Smooth muscle cell (in vitro differentiated cells): Measurements from ENCODE around the gene HECTD1. TPM values are rescaled to one million over a fixed set of nuclear protein-coding genes. Genes with fewer than 3 reads are reported as not detected.

ENCODE experiments used
- DNase-seq: peaks from one replicate; lab custom pipeline; 2025; ENCODE audit not compliant: unreplicated experiment; lab: John Stamatoyannopoulos, UW
- H2AFZ ChIP-seq: fragments of 200-600 bp; sonication (generic); 2 replicates; pipeline ENCODE4 v1.6.0; 2016; ENCODE audit warnings: antibody characterized with exemption, low read depth, mild to moderate bottlenecking
- H3F3A ChIP-seq: fragments of 200-600 bp; sonication (generic); 2 replicates; pipeline ENCODE4 v1.6.0; 2017; ENCODE audit warnings: antibody characterized with exemption, low read depth
- H3K27ac ChIP-seq: fragments of 200-600 bp; sonication (generic); 2 replicates; pipeline ENCODE4 v1.5.1; 2016; ENCODE audit warnings: low read depth, mild to moderate bottlenecking
- H3K27me3 ChIP-seq: fragments of 200-600 bp; sonication (generic); 2 replicates; pipeline ENCODE4 v1.6.1; 2016; ENCODE audit warnings: low read depth, mild to moderate bottlenecking
- H3K36me3 ChIP-seq: fragments of 200-600 bp; sonication (generic); 2 replicates; pipeline ENCODE4 v1.5.1; 2016; ENCODE audit warnings: low read depth
- H3K4me1 ChIP-seq: fragments of 200-600 bp; sonication (generic); 2 replicates; pipeline ENCODE4 v1.5.1; 2016; ENCODE audit warnings: low read depth
- H3K4me2 ChIP-seq: fragments of 200-600 bp; sonication (generic); 2 replicates; pipeline ENCODE4 v1.6.0; 2016; ENCODE audit warnings: mild to moderate bottlenecking
- H3K4me3 ChIP-seq: fragments of 200-600 bp; sonication (generic); 2 replicates; pipeline ENCODE4 v1.5.1; 2016; ENCODE audit warnings: mild to moderate bottlenecking
- H3K79me2 ChIP-seq: fragments of 200-600 bp; sonication (generic); 2 replicates; pipeline ENCODE4 v1.6.0; 2016; ENCODE audit warnings: low read depth, mild to moderate bottlenecking
- H3K9ac ChIP-seq: fragments of 200-600 bp; sonication (generic); 2 replicates; pipeline ENCODE4 v1.6.0; 2016; ENCODE audit warnings: low read depth
- H3K9me3 ChIP-seq: fragments of 200-600 bp; sonication (generic); replicated peaks from 2 replicates; pipeline ENCODE4 v1.5.1; 2016; ENCODE audit warnings: low read depth
- H4K20me1 ChIP-seq: fragments of 200-600 bp; sonication (generic); 2 replicates; pipeline ENCODE4 v1.6.0; 2016; ENCODE audit warnings: low read depth
- CTCF ChIP-seq: fragments of 200-600 bp; sonication (generic); IDR thresholded peaks from 2 replicates; pipeline ENCODE4 v1.5.1; 2017; ENCODE audit warnings: borderline replicate concordance, mild to moderate bottlenecking, antibody characterized with exemption; ENCODE audit not compliant: insufficient read depth, poor library complexity, severe bottlenecking
- WGBS: methylation state at CpG from one replicate; pipeline ENCODE4 v1.1.7; 2016; ENCODE audit warnings: low lambda C conversion rate; 5-methylcytosine and 5-hydroxymethylcytosine counted together
- polyA plus RNA-seq: library from polyadenylated mRNA; unstranded; fragments of >200 nt; fragmentation: Nextera tagmentation; extraction: Ambion mirVana; gene quantifications from 2 replicates; pipeline ENCODE4 v1.2.1, GENCODE V29; 2016
- total RNA-seq: library from RNA; depleted of rRNA; stranded (reverse); fragments of >200 nt; gene quantifications from 2 replicates; pipeline ENCODE4 v1.2.3, GENCODE V29; 2014

HECTD1 gene
- total and polyA plus RNA-seq, 2 experiments from 2014 or later: 39.3 to 116 TPM

DNA sequence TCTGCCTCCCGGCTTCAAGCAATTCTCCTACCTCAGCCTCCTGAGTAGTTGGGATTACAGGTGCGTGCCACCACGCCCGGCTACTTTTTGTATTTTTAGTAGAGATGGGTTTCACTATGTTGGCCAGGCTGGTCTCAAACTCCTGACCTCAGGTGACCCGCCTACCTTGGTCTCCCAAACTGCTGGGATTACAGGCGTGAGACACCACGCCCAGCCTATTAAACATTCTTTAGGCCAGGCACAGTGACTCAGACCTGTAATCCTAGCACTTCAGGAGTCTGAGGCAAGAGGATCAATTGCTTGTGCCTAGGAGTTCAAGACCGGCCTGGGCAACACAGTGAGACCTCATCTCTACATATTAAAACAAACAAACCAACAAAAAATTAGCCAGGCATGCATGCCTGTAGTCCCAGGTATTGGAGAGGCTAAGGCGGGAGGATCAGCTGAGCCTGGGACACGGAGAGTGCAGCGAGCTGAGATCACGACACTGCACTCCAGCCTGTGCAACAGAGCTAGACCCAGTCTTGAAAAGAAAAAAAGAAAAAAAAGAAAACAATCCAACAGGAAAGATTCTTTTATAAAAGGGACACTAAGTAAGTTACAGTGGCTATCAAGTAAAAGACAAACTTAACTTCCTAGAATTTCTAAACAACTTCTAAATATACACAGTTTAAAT, 70.2 kb downstream of the HECTD1 start:
- H3K27me3 ChIP-seq: no peaks in the 10 kb centered on the region
- H4K20me1 ChIP-seq: no peaks in the 10 kb centered on the region
- WGBS: 99% methylated on average over 12 of the region's 12 CpGs
- peaks cover 5% of the 10 kb centered on the region for H3K79me2 ChIP-seq
- H3K27ac ChIP-seq: no peak overlapping the region
- H3K9me3 ChIP-seq: no peaks in the 10 kb centered on the region
- H3K4me2 ChIP-seq: no peak overlapping the region
- no peaks in the 10 kb centered on the region for H3K4me1 ChIP-seq
- no peak for DNase-seq
- no peak overlapping the region for H3K4me3 ChIP-seq
- H2AFZ ChIP-seq: no peak overlapping the region
- TF ChIP-seq CTCF: no peak
- no peak overlapping the region for H3K9ac ChIP-seq
- no peaks in the 10 kb centered on the region for H3F3A ChIP-seq
- peaks cover 46% of the 10 kb centered on the region for H3K36me3 ChIP-seq

DNA sequence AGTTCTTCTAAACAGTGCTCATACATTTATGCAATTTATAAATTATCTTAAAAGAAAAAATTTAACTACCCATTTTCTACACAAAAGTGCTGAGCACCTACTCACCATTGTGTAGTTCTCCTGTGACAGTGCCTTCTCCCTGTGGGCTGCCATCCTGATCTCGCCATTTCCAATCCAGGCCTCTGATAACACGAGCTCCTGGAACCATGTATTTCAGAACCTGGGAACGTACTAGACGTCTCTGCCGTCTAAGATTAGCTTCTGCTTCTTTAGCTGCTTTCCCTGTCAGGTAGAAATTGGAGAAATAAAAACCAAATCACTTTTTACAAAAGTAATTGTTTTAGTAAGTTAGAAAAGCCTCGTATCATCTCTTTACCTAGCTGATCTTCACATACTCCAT, 74.5 kb downstream of the HECTD1 start:
- H3K9ac ChIP-seq: no peak overlapping the region
- no peak overlapping the region for H2AFZ ChIP-seq
- H3K4me2 ChIP-seq: no peak overlapping the region
- H3K27me3 ChIP-seq: no peaks in the 10 kb centered on the region
- no peak for TF ChIP-seq CTCF
- no peak overlapping the region for H3K4me3 ChIP-seq
- no peaks in the 10 kb centered on the region for H3K9me3 ChIP-seq
- no peak overlapping the region for H3K27ac ChIP-seq
- peaks cover 6% of the 10 kb centered on the region for H4K20me1 ChIP-seq
- peaks cover 35% of the 10 kb centered on the region for H3K36me3 ChIP-seq
- no peaks in the 10 kb centered on the region for H3F3A ChIP-seq
- WGBS: 98% methylated on average over 6 of the region's 6 CpGs
- H3K4me1 ChIP-seq: no peaks in the 10 kb centered on the region
- H3K79me2 ChIP-seq: peaks cover 5% of the 10 kb centered on the region
- DNase-seq: no peak

DNA sequence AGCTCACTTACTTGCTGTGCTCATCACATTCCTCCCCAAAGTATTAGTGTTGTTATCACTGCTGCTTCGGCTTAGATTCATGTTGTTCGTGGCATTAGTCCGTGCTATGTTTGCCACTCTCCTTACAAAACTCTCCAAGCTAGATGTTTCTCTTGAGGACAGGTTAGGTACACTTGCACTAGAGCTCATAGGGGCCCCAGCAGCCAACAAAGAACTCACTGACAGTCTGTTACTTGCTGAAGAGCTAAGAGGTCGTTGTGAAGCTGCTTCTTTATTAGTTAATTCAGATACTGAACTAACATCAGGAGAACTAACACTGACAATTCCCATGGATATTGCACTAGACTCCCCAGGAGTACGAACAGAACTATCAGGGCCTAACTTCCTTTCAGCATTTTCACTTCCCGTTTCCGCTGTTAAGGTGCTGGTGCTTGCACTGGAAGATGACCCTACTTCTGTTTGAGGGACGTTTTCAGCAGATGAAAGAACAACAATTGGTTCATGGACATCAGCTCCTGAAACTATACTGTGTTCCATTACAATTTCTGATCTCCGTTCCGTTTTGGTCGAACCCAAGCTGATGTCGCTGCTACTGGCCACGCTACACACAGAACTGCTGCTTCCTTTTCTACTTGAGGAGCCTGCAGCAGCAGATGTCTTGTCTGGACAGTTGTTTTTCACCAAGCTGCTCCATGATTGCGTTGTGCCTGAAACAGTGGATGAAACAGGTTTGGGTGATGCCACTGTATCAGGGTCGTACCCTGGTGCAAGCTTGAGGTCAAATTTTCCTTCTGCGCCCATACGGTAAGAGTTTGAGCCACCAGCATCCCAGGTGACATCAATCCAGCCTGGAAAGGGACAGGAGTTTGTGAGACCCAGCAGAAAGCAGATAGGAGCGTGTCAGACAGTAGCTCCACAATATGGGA, 78.7 kb downstream of the HECTD1 start:
- no peak overlapping the region for H2AFZ ChIP-seq
- no peaks in the 10 kb centered on the region for H3K4me1 ChIP-seq
- no peaks in the 10 kb centered on the region for H3K9me3 ChIP-seq
- H3K4me2 ChIP-seq: no peak overlapping the region
- WGBS: 96% methylated on average over 18 of the region's 18 CpGs
- H3K79me2 ChIP-seq: peaks cover 5% of the 10 kb centered on the region
- no peaks in the 10 kb centered on the region for H3K27me3 ChIP-seq
- peaks cover 30% of the 10 kb centered on the region for H3K36me3 ChIP-seq
- no peak overlapping the region for H3K9ac ChIP-seq
- TF ChIP-seq CTCF: no peak
- no peak for DNase-seq
- H3K27ac ChIP-seq: no peak overlapping the region
- H3K4me3 ChIP-seq: no peak overlapping the region
- no peaks in the 10 kb centered on the region for H3F3A ChIP-seq
- peaks cover 15% of the 10 kb centered on the region for H4K20me1 ChIP-seq
